ENCODE results near the gene RBMS3. TPM values are rescaled to one million over a fixed set of nuclear protein-coding genes. Genes with fewer than 3 reads are reported as not detected.

Gene RBMS3
- total and polyA plus RNA-seq, 2 of the 13 experiments (the other 11 are each of a cell fraction or from before 2014, with no cell fraction given) = not detected

GRCh38 chr3:29245441-29245840 lies 35.4 kb upstream of the RBMS3 start:
- ChIA-PET CTCF (ENCODE audit: low intra/inter-chr PET ratio, low total read pairs) (no interaction called here), POLR2A (no interaction called here)
- WGBS (ENCODE audit: low lambda C conversion rate) = 29% methylated on average over 2 of the region's 2 CpGs

GRCh38 chr3:29247088-29247745 lies 33.7 kb upstream of the RBMS3 start:
- no peaks in the 10 kb centered on the region for H3K36me3 ChIP-seq (replicated peaks in 1 of 2; ENCODE audit: control insufficient read depth in 1 of 2, insufficient read depth in 2 of 2, low read length in 2 of 2)
- DNase-seq (ENCODE audit: low spot score) (no peak), FAIRE-seq (no peak), ATAC-seq (no peak)
- H3K79me2 ChIP-seq (ENCODE audit: insufficient read depth, low read length) = no peaks in the 10 kb centered on the region
- H3K4me3 ChIP-seq (replicated peaks in 1 of 3; ENCODE audit: insufficient read depth in 1 of 3, low read depth in 2 of 3, low read length in 3 of 3) = no peak overlapping the region
- CTCF ChIA-PET (ENCODE audit: low intra/inter-chr PET ratio, low total read pairs) = no interaction called here
- POLR2A ChIA-PET = no interaction called here
- 14% methylated on average over 3 of the region's 3 CpGs for WGBS (ENCODE audit: low lambda C conversion rate)
- H3K4me1 ChIP-seq (ENCODE audit: insufficient read depth, low read length) = no peaks in the 10 kb centered on the region
- no peaks in the 10 kb centered on the region for H3K9me3 ChIP-seq (ENCODE audit: low read length)
- no peak overlapping the region for H3K9ac ChIP-seq (ENCODE audit: insufficient read depth, low read depth, low read length)
- intact Hi-C loops (cut with micrococcal nuclease; ENCODE audit: unreplicated experiment) (no loop called here), in situ Hi-C loops (cut with HindIII; ENCODE audit: extremely low pct_ligation_motif_present, low pct_unique_long_range_greater_than_20kb) (no loop called here)
- no peak overlapping the region for H2AFZ ChIP-seq (ENCODE audit: low read length)
- no peaks in the 10 kb centered on the region for H4K20me1 ChIP-seq (ENCODE audit: insufficient read depth, low read length)
- H3K4me2 ChIP-seq (ENCODE audit: low read depth, low read length) = no peak overlapping the region
- H3K27ac ChIP-seq (ENCODE audit: extremely low read length, insufficient read depth, low read length) = no peak overlapping the region
- no peaks in the 10 kb centered on the region; a peak in 1 of 5 replicates for H3K27me3 ChIP-seq (ENCODE audit: control insufficient read depth in 1 of 2, insufficient read depth in 2 of 2, low read length in 2 of 2)
- BruUV-seq (replicated peaks) = no TSS peak
- TF ChIP-seq EP300 (IDR thresholded peaks at IDR 0.05; ENCODE audit: low read depth in 2 of 2, low read length in 2 of 2) = no peak
- TF ChIP-seq EP300 (CRISPR knock-in tag; IDR thresholded peaks at IDR 0.05; ENCODE audit: borderline replicate concordance) = no peak
- TF ChIP-seq NR1H2 (CRISPR knock-in tag; IDR thresholded peaks at IDR 0.05; ENCODE audit: borderline replicate concordance, low read depth) = no peak
- TF ChIP-seq XBP1 (CRISPR knock-in tag; IDR thresholded peaks at IDR 0.05) = no peak
- no peak for TF ChIP-seq GABPA (IDR thresholded peaks at IDR 0.05; ENCODE audit: low read depth, low read length)
- TF ChIP-seq GABPA (CRISPR knock-in tag; IDR thresholded peaks at IDR 0.05; ENCODE audit: low read depth) = no peak
- no peak for TF ChIP-seq BCL6 (CRISPR knock-in tag; IDR thresholded peaks at IDR 0.05)

More at GRCh38 chr3:29245441-29245840, 35.4 kb upstream of the RBMS3 start:
- Histone ChIP-seq H3K36me3 (replicated peaks in 1 of 2; ENCODE audit: control insufficient read depth in 1 of 2, insufficient read depth in 2 of 2, low read length in 2 of 2) (no peaks in the 10 kb centered on the region), H3K27me3 (ENCODE audit: control insufficient read depth in 1 of 2, insufficient read depth in 2 of 2, low read length in 2 of 2) (no peaks in the 10 kb centered on the region; a peak in 1 of 5 replicates), H3K27ac (ENCODE audit: extremely low read length, insufficient read depth, low read length) (no peak overlapping the region), H3K9me3 (ENCODE audit: low read length) (no peaks in the 10 kb centered on the region), H3K9ac (ENCODE audit: insufficient read depth, low read depth, low read length) (no peak overlapping the region), H2AFZ (ENCODE audit: low read length) (no peak overlapping the region), H3K79me2 (ENCODE audit: insufficient read depth, low read length) (no peaks in the 10 kb centered on the region), H3K4me2 (ENCODE audit: low read depth, low read length) (no peak overlapping the region), H4K20me1 (ENCODE audit: insufficient read depth, low read length) (no peaks in the 10 kb centered on the region), H3K4me3 (replicated peaks in 1 of 3; ENCODE audit: insufficient read depth in 1 of 3, low read depth in 2 of 3, low read length in 3 of 3) (no peak overlapping the region), H3K4me1 (ENCODE audit: insufficient read depth, low read length) (no peaks in the 10 kb centered on the region)
- BruUV-seq (replicated peaks) = no TSS peak
- ATAC-seq (no peak), FAIRE-seq (no peak), DNase-seq (ENCODE audit: low spot score) (no peak)
- TF ChIP-seq KAT7 (CRISPR knock-in tag; IDR thresholded peaks at IDR 0.05; ENCODE audit: borderline replicate concordance) = no peak
- no peak for TF ChIP-seq DPF2 (CRISPR knock-in tag; IDR thresholded peaks at IDR 0.05; ENCODE audit: borderline replicate concordance, low read depth)
- no peak for TF ChIP-seq CTCF (CRISPR knock-in tag; IDR thresholded peaks at IDR 0.05)
- in situ Hi-C loops (cut with HindIII; ENCODE audit: extremely low pct_ligation_motif_present, low pct_unique_long_range_greater_than_20kb) = no loop called here
- intact Hi-C loops (cut with micrococcal nuclease; ENCODE audit: unreplicated experiment) = no loop called here
